Measurements from ENCODE around the gene C12orf75. TPM values are rescaled to one million over a fixed set of nuclear protein-coding genes. Genes with fewer than 3 reads are reported as not detected.

Gene C12orf75
- total RNA-seq, 2 donors from 2014 or later = 43.7 to 57.0 TPM

GRCh38 chr12:105409801-105410471, 79.4 kb downstream of the C12orf75 start:
- no peaks in the 10 kb centered on the region for H3K27me3 ChIP-seq (ENCODE audit: control insufficient read depth, insufficient read depth, low read length, poor library complexity, severe bottlenecking)
- peaks cover 1% of the 10 kb centered on the region for H3K9me3 ChIP-seq (ENCODE audit: control insufficient read depth, low read length)
- DNase-seq = peak; percentile 47
- no peak for TF ChIP-seq CTCF (conservative IDR thresholded peaks at IDR 0.05)
- 70 to 81% methylated on average over 4 to 8 of the region's 8 CpGs for WGBS, 2 experiments (ENCODE audit: insufficient coverage in 1 of 2, insufficient read length in 1 of 2)
- Mint-ChIP-seq H3K4me3 (no peak overlapping the region), H3K36me3 (ENCODE audit: low read depth) (no peaks in the 10 kb centered on the region), H3K9me3 (peaks cover 6% of the 10 kb centered on the region), H3K27ac (no peak overlapping the region), H3K4me1 (peaks cover 3% of the 10 kb centered on the region), H3K27me3 (ENCODE audit: insufficient read depth) (no peaks in the 10 kb centered on the region)
- no peaks in the 10 kb centered on the region for H3K36me3 ChIP-seq (ENCODE audit: control insufficient read depth, insufficient read depth, low read length)
- no peak overlapping the region for H3K27ac ChIP-seq (ENCODE audit: low read depth, low read length)
- H3K4me1 ChIP-seq (ENCODE audit: control insufficient read depth, insufficient read depth, low read length) = no peaks in the 10 kb centered on the region
- no peak overlapping the region for H3K9ac ChIP-seq (ENCODE audit: extremely low read depth, low read length, poor library complexity, severe bottlenecking)
- H3K4me3 ChIP-seq (ENCODE audit: low read length) = no peak overlapping the region

DNA sequence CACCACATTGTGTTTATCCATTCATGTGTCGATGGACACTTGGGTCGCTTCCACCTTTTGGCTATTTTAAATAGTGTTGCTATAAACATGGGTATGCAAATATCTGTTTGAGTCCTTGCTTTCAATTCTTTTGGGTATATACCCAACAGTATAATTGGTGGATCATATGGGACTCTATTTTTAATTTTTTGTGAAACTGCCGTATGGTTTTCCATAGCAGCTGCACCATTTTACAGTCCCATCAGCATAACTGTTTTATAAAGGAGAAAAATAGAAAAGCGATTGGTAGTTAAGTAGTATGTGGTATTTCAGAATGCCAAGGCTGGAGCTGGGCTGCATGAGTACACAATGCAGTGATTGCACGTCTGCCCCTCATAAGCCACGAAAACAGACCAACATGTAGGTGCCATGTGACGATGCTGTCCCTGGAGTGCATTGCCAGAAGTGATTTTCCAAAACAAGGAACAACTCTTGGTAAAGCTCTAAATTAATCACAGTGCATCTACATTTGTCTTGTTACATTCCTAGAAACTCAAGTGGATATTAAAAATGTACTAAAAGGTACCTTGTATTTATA, 83.5 kb downstream of the C12orf75 start:
- Histone ChIP-seq H3K4me1 (ENCODE audit: control insufficient read depth, insufficient read depth, low read length) (peaks cover 3% of the 10 kb centered on the region), H3K27ac (ENCODE audit: low read depth, low read length) (no peak overlapping the region), H3K9me3 (ENCODE audit: control insufficient read depth, low read length) (no peaks in the 10 kb centered on the region), H3K9ac (ENCODE audit: extremely low read depth, low read length, poor library complexity, severe bottlenecking) (no peak overlapping the region), H3K36me3 (ENCODE audit: control insufficient read depth, insufficient read depth, low read length) (no peaks in the 10 kb centered on the region), H3K27me3 (ENCODE audit: control insufficient read depth, insufficient read depth, low read length, poor library complexity, severe bottlenecking) (no peaks in the 10 kb centered on the region), H3K4me3 (ENCODE audit: low read length) (no peak overlapping the region)
- H3K9me3 Mint-ChIP-seq = no peaks in the 10 kb centered on the region
- no peaks in the 10 kb centered on the region for H3K36me3 Mint-ChIP-seq (ENCODE audit: low read depth)
- WGBS, 2 experiments (ENCODE audit: insufficient coverage in 1 of 2, insufficient read length in 1 of 2) = 91 to 94% methylated on average over 5 to 7 of the region's 7 CpGs
- peak; percentile 18 for DNase-seq
- H3K4me1 Mint-ChIP-seq = peaks cover 9% of the 10 kb centered on the region
- TF ChIP-seq CTCF (conservative IDR thresholded peaks at IDR 0.05) = no peak
- no peaks in the 10 kb centered on the region for H3K27me3 Mint-ChIP-seq (ENCODE audit: insufficient read depth)
- no peak overlapping the region for H3K4me3 Mint-ChIP-seq
- H3K27ac Mint-ChIP-seq = no peak overlapping the region

- WGBS, 2 experiments (ENCODE audit: insufficient coverage in 1 of 2, insufficient read length in 1 of 2) = 98 to 100% methylated on average over 1 to 4 of the region's 4 CpGs
- Histone ChIP-seq H3K36me3 (ENCODE audit: control insufficient read depth, insufficient read depth, low read length) (no peaks in the 10 kb centered on the region), H3K9me3 (ENCODE audit: control insufficient read depth, low read length) (no peaks in the 10 kb centered on the region), H3K4me3 (ENCODE audit: low read length) (no peak overlapping the region), H3K9ac (ENCODE audit: extremely low read depth, low read length, poor library complexity, severe bottlenecking) (no peak overlapping the region), H3K27me3 (ENCODE audit: control insufficient read depth, insufficient read depth, low read length, poor library complexity, severe bottlenecking) (no peaks in the 10 kb centered on the region), H3K4me1 (ENCODE audit: control insufficient read depth, insufficient read depth, low read length) (peaks cover 3% of the 10 kb centered on the region), H3K27ac (ENCODE audit: low read depth, low read length) (no peak overlapping the region)
- no peaks in the 10 kb centered on the region for H3K9me3 Mint-ChIP-seq
- no peaks in the 10 kb centered on the region for H3K27me3 Mint-ChIP-seq (ENCODE audit: insufficient read depth)
- no peak overlapping the region for H3K27ac Mint-ChIP-seq
- TF ChIP-seq CTCF (conservative IDR thresholded peaks at IDR 0.05) = peak; percentile 32
- DNase-seq = no peak
- no peaks in the 10 kb centered on the region for H3K36me3 Mint-ChIP-seq (ENCODE audit: low read depth)
- no peak overlapping the region for H3K4me3 Mint-ChIP-seq
- H3K4me1 Mint-ChIP-seq = peaks cover 13% of the 10 kb centered on the region
These were observed 87.2 kb downstream of the C12orf75 start for GRCh38 chr12:105417732-105418131.
